C4-2B (cell line): ENCODE measurements around the gene ZAP70.

Experiments used
- H3K27ac ChIP-seq: fragments of 450-650 bp; 2 replicates; pipeline ENCODE4 v1.5.1; 2017
- CTCF ChIP-seq: fragments of 450-650 bp; conservative IDR thresholded peaks from 2 replicates; pipeline ENCODE4 v1.5.1; 2017; ENCODE audit warnings: mild to moderate bottlenecking
- ZFX ChIP-seq: fragments of 450-650 bp; IDR thresholded peaks from 2 replicates; pipeline ENCODE4 v1.6.1; 2017

ZAP70 gene

GRCh38 chr2:97718942-97719341 lies 5.6 kb downstream of the ZAP70 start:
- no peak overlapping the region for H3K27ac ChIP-seq
- TF ChIP-seq ZFX = no peak
- no peak for TF ChIP-seq CTCF

- H3K27ac ChIP-seq = no peak overlapping the region
- TF ChIP-seq ZFX = no peak
- TF ChIP-seq CTCF = no peak
Observed at GRCh38 chr2:97719362-97720155, 6.2 kb downstream of the ZAP70 start.

- H3K27ac ChIP-seq = no peak overlapping the region
- TF ChIP-seq CTCF (no peak), ZFX (no peak)
Observed at GRCh38 chr2:97720746-97721145, 7.4 kb downstream of the ZAP70 start.

- TF ChIP-seq ZFX = no peak
- TF ChIP-seq CTCF = no peak
Observed at GRCh38 chr2:97722227-97722626, 8.9 kb downstream of the ZAP70 start.

GRCh38 chr2:97723156-97724072 lies 10.0 kb downstream of the ZAP70 start:
- TF ChIP-seq ZFX (no peak), CTCF (no peak)
- no peak overlapping the region for H3K27ac ChIP-seq

More at GRCh38 chr2:97722227-97722626, 8.9 kb downstream of the ZAP70 start:
- H3K27ac ChIP-seq = no peak overlapping the region

GRCh38 chr2:97724073-97724410 lies 10.7 kb downstream of the ZAP70 start:
- no peak overlapping the region for H3K27ac ChIP-seq
- TF ChIP-seq CTCF (no peak), ZFX (no peak)

GRCh38 chr2:97724501-97724900 lies 11.1 kb downstream of the ZAP70 start:
- H3K27ac ChIP-seq = no peak overlapping the region
- TF ChIP-seq CTCF = no peak
- TF ChIP-seq ZFX = no peak
